Hepatocyte (in vitro differentiated cells): ENCODE results near the gene CXCL12. TPM values are rescaled to one million over a fixed set of nuclear protein-coding genes. Genes with fewer than 3 reads are reported as not detected.

ENCODE experiments used
- DNase-seq: peaks from one replicate; pipeline ENCODE4 v3.0.0-alpha.2; 2016; ENCODE audit warnings: low spot score
- H2AFZ ChIP-seq: fragments of 200-600 bp; sonication (generic); 2 replicates; pipeline ENCODE4 v1.6.0; 2016; ENCODE audit warnings: antibody characterized with exemption, mild to moderate bottlenecking
- H3K27ac ChIP-seq: fragments of 200-600 bp; sonication (generic); 2 replicates; pipeline ENCODE4 v1.5.1; 2016; ENCODE audit warnings: mild to moderate bottlenecking
- H3K27me3 ChIP-seq: fragments of 200-600 bp; sonication (generic); 2 replicates; pipeline ENCODE4 v1.6.1; 2016
- H3K36me3 ChIP-seq: fragments of 200-600 bp; sonication (generic); replicated peaks from 2 replicates; pipeline ENCODE4 v1.5.1; 2016; ENCODE audit warnings: low read depth; ENCODE audit not compliant: insufficient read depth
- H3K4me1 ChIP-seq: fragments of 200-600 bp; sonication (generic); 2 replicates; pipeline ENCODE4 v1.5.1; 2016; ENCODE audit warnings: mild to moderate bottlenecking, moderate library complexity; ENCODE audit not compliant: insufficient read depth
- H3K4me2 ChIP-seq: fragments of 200-600 bp; sonication (generic); 2 replicates; pipeline ENCODE4 v1.6.0; 2016
- H3K4me3 ChIP-seq: fragments of 200-600 bp; sonication (generic); 2 replicates; pipeline ENCODE4 v1.5.1; 2016; ENCODE audit warnings: mild to moderate bottlenecking
- H3K79me2 ChIP-seq: fragments of 200-600 bp; sonication (generic); 2 replicates; pipeline ENCODE4 v1.6.0; 2017; ENCODE audit warnings: mild to moderate bottlenecking
- H3K9me2 ChIP-seq: fragments of 200-600 bp; sonication (generic); replicated peaks from 2 replicates; pipeline ENCODE4 v1.6.0; 2017; ENCODE audit warnings: mild to moderate bottlenecking; ENCODE audit not compliant: insufficient read depth
- H3K9me3 ChIP-seq: fragments of 200-600 bp; sonication (generic); 2 replicates; pipeline ENCODE4 v1.5.1; 2016; ENCODE audit warnings: low read depth, mild to moderate bottlenecking
- H4K20me1 ChIP-seq: fragments of 200-600 bp; sonication (generic); 2 replicates; pipeline ENCODE4 v1.6.0; 2016; ENCODE audit warnings: mild to moderate bottlenecking; ENCODE audit not compliant: insufficient read depth, poor library complexity, severe bottlenecking
- EZH2 ChIP-seq: fragments of 200-600 bp; sonication (generic); IDR thresholded peaks from 2 replicates; pipeline ENCODE4 v1.6.1; 2016; ENCODE audit warnings: antibody characterized with exemption, mild to moderate bottlenecking, borderline replicate concordance
- EZH2phosphoT487 ChIP-seq: fragments of 200-600 bp; sonication (generic); IDR thresholded peaks from one replicate; pipeline ENCODE4 v1.6.1; 2018; ENCODE audit warnings: antibody characterized with exemption, mild to moderate bottlenecking, low read depth, moderate library complexity; ENCODE audit not compliant: unreplicated experiment, severe bottlenecking
- WGBS: methylation state at CpG from one replicate; pipeline ENCODE4 v1.1.6; 2016; ENCODE audit warnings: low lambda C conversion rate; ENCODE audit errors: missing lambda C conversion rate; 5-methylcytosine and 5-hydroxymethylcytosine counted together
- polyA plus RNA-seq: library from polyadenylated mRNA; unstranded; fragments of >200 nt; fragmentation: Nextera tagmentation; extraction: Ambion mirVana; gene quantifications from 2 replicates; pipeline ENCODE4 v1.2.1, GENCODE V29; 2016
- total RNA-seq: library from RNA; depleted of rRNA; stranded (reverse); fragments of >200 nt; gene quantifications from 2 replicates; pipeline ENCODE4 v1.2.3, GENCODE V29; 2014
- TF ChIP-seq, protein P1 (sequence below): fragments of 200-600 bp; sonication (generic); IDR thresholded peaks from 2 replicates; pipeline ENCODE4 v1.5.1; 2016; ENCODE audit warnings: antibody characterized with exemption, mild to moderate bottlenecking; ENCODE audit not compliant: poor library complexity

The CXCL12 gene
- total and polyA plus RNA-seq, 2 experiments from 2014 or later, result 13.2 to 41.8 TPM

- Histone ChIP-seq H3K9me2 (no peaks in the 10 kb centered on the region), H3K4me3 (no peak overlapping the region), H3K4me1 (no peaks in the 10 kb centered on the region), H2AFZ (no peak overlapping the region), H4K20me1 (no peaks in the 10 kb centered on the region), H3K9me3 (no peaks in the 10 kb centered on the region), H3K4me2 (no peak overlapping the region), H3K27me3 (no peaks in the 10 kb centered on the region), H3K36me3 (no peaks in the 10 kb centered on the region), H3K79me2 (no peaks in the 10 kb centered on the region), H3K27ac (no peak overlapping the region)
- TF ChIP-seq, protein P1, sequence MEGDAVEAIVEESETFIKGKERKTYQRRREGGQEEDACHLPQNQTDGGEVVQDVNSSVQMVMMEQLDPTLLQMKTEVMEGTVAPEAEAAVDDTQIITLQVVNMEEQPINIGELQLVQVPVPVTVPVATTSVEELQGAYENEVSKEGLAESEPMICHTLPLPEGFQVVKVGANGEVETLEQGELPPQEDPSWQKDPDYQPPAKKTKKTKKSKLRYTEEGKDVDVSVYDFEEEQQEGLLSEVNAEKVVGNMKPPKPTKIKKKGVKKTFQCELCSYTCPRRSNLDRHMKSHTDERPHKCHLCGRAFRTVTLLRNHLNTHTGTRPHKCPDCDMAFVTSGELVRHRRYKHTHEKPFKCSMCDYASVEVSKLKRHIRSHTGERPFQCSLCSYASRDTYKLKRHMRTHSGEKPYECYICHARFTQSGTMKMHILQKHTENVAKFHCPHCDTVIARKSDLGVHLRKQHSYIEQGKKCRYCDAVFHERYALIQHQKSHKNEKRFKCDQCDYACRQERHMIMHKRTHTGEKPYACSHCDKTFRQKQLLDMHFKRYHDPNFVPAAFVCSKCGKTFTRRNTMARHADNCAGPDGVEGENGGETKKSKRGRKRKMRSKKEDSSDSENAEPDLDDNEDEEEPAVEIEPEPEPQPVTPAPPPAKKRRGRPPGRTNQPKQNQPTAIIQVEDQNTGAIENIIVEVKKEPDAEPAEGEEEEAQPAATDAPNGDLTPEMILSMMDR, result no peak
- TF ChIP-seq EZH2, result no peak
- TF ChIP-seq EZH2phosphoT487, result no peak
- 83% methylated on average over 10 of the region's 10 CpGs for WGBS
- no peak for DNase-seq
Observed at GRCh38 chr10:44347609-44348400, 37.1 kb downstream of the CXCL12 start.

- TF ChIP-seq EZH2 (no peak), EZH2phosphoT487 (no peak)
- TF ChIP-seq, protein P1, result no peak
- no peaks in the 10 kb centered on the region for H3K9me2 ChIP-seq
- H3K4me3 ChIP-seq, result no peak overlapping the region
- no peaks in the 10 kb centered on the region for H3K9me3 ChIP-seq
- H4K20me1 ChIP-seq, result no peaks in the 10 kb centered on the region
- DNase-seq, result no peak
- H3K36me3 ChIP-seq, result no peaks in the 10 kb centered on the region
- no peaks in the 10 kb centered on the region for H3K27me3 ChIP-seq
- H2AFZ ChIP-seq, result no peak overlapping the region
- WGBS, result 92% methylated on average over 6 of the region's 6 CpGs
- no peaks in the 10 kb centered on the region for H3K79me2 ChIP-seq
- no peak overlapping the region for H3K4me2 ChIP-seq
- H3K27ac ChIP-seq, result no peak overlapping the region
- H3K4me1 ChIP-seq, result no peaks in the 10 kb centered on the region
Observed at GRCh38 chr10:44344727-44345126, 40.2 kb downstream of the CXCL12 start.

GRCh38 chr10:44343843-44344242 lies 41.1 kb downstream of the CXCL12 start:
- no peaks in the 10 kb centered on the region for H3K9me2 ChIP-seq
- H3K79me2 ChIP-seq, result no peaks in the 10 kb centered on the region
- H4K20me1 ChIP-seq, result no peaks in the 10 kb centered on the region
- H3K9me3 ChIP-seq, result no peaks in the 10 kb centered on the region
- DNase-seq, result no peak
- no peak overlapping the region for H3K4me2 ChIP-seq
- no peaks in the 10 kb centered on the region for H3K36me3 ChIP-seq
- no peak overlapping the region for H3K4me3 ChIP-seq
- no peak for TF ChIP-seq EZH2
- TF ChIP-seq, protein P1, result no peak
- TF ChIP-seq EZH2phosphoT487, result no peak
- H3K27ac ChIP-seq, result no peak overlapping the region
- no peaks in the 10 kb centered on the region for H3K4me1 ChIP-seq
- H2AFZ ChIP-seq, result no peak overlapping the region
- 59% methylated on average over 3 of the region's 3 CpGs for WGBS
- no peaks in the 10 kb centered on the region for H3K27me3 ChIP-seq
